HG03439 (cell line): ENCODE data around the gene PPM1F.

Source experiments
- ATAC-seq: cut with Tn5 transposase; IDR thresholded peaks from one replicate; pipeline ENCODE4 v1.9.1; 2021; ENCODE audit warnings: mild to moderate bottlenecking, moderate library complexity; ENCODE audit not compliant: unreplicated experiment

The PPM1F gene, protein sequence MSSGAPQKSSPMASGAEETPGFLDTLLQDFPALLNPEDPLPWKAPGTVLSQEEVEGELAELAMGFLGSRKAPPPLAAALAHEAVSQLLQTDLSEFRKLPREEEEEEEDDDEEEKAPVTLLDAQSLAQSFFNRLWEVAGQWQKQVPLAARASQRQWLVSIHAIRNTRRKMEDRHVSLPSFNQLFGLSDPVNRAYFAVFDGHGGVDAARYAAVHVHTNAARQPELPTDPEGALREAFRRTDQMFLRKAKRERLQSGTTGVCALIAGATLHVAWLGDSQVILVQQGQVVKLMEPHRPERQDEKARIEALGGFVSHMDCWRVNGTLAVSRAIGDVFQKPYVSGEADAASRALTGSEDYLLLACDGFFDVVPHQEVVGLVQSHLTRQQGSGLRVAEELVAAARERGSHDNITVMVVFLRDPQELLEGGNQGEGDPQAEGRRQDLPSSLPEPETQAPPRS

DNA sequence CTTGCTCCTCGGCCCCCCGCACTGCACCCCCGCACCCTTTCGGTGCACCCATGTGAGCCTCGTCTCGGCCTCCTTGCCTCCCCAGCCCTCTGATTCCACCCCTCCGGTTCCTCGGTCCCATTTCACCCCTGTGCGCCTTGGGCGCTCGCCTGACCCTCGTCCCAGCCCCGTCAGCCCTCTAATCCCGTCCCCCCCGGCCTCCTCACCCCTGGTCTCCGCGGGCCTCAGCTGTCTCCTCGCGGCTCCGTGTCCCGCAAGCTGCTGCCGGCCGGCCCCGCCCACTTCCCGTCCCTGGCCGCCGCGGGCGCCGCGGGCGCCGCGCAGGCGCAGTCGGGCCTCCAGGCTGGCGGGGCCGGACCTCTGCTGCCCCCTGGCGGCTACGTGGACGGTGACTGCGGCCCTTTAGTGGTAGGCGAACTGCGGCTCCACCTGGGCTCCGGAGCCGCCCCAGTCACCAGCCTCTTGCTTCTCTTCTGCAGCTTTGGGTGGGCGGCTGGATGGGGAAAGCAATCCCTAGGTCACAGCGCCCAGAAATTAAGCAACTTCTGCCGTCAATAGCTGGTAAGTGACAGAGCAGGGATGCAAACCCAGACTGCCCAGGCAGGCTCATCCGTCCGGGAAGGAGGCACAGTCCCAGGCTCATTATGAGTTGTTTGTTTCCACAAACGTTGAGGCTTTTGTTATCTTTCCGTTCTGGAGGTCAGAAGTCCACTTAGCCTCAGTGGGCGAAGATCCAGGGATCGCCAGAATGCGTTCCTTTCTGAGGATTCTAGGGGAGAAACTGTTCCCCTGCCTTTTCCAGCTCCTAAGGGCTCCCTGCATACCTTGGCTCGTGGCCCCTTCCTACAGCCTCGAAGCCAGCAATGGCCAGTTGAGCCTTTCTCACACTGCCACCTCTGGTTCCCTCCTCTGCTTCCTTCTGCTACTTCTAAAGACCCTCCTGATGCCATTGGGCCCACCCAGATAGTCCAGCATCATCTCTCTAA is at the start of gene PPM1F:
PPM1F (minus strand) TSS at position 263 of the 986 bp plus-strand sequence. CDS start 6,800 bp downstream, outside the sequence.
- peak; percentile 69 for ATAC-seq

DNA sequence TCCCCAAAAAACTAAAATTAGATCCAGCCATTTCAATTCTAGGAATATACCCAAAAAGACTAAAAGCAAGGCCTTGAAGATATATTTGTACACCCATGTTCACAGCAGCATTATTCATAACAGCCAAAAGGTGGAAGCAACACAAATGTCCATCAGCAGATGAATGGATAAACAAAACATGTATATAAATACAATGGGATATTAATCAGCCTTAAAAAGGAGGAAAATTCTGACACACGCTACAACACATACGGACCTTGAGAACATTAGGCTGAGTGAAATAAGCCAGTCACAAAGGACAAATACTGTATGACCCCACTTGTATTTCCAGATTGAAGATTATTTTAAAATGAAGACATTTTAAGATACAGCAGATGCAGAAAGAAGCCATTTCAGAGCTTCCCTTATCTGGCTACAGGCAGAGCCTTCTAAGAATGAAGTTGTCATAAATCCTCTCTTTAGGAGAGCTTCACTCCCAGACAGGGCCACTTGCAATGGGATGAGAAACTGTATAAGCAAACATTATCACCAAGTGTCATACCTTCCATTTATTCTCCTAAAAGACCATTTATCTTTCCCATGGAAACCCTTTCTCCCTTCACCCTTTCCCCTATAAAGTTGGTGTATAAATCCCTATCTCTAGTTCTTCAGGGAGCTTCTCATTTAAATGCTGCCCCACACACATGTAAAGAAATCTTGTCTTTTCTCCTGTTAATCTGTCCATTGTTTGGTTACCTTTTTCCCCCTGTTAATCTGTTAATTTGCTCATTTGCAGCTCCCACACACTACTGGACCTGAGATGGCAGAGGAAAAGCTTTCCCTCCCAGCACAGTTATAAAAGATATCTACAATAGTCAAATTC is 49.2 kb upstream of the PPM1F start:
- no peak for ATAC-seq

DNA sequence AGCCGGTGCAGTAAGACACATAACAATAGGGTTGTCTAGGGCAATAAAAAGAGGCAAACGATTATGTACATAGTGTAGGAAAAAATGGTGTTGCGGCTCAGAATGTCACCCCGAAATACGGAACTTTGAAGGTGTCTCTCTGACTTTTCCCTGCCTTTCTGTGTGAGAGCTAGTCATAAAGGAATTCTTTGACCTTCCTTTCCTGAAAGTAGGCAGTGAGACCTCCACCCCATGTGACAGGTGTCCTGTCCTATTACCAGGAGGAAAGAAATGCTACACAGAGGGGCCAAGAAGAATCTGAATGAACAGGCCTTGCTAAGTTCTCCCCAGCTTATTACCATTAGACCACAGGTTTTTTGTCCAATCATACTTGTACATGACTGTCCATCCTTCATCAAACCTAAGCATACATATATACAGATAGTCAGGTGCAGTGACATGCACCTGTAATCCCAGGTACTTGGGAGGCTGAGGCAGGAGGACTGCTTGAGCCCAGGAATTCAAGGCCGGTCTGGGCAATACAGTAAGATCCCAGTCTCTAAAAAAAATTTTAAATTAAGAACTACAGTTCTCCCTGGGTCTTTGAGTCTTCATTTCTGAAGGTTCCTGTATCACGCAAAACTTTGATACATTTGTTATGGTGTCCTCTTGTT is 46.1 kb upstream of the PPM1F start:
- no peak for ATAC-seq

DNA sequence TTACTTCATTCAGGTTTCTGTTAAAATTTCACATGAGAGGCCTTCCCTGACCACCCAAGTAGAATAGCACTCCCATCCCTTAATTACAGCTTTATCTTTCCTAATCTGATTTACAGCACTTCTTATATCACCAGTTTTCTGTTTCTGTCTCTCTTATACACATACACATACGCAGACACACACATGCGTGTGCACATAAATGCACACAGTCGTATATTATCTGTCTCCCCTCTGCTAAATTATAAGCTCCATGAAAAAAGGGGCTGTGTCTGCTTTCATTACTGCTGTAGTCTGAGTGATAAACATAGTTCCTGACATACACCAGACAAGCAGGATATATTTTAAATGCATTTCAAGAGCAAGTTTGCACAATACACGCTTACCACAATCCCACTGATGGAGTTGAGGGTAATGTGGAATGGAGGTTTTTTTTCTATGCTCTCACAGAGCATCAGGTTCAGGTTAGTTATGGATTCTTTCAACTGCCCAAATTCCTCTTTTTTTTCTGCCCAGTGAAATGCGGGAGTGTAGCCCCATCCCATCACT is 43.6 kb upstream of the PPM1F start:
- no peak for ATAC-seq

DNA sequence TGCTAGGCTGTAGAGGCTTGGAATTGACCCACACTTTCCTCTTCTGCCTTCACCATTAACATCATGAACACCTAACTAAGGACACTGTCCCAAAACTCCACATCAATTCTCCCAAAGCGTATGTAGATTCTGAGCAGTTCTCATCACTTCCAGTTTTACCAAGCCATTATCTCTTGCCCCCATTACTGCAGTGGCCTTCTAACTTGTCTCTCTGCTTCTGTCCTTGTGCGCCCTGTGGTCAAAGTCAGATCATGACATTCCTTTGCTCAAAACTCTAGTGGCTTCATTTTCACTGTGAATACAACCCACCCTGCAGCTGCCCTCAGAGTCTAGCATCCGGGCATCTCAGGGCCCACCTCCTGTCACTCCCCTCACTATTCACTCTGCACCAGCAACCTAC is 43.0 kb upstream of the PPM1F start:
- ATAC-seq: no peak

GRCh38 chr22:21994881-21995444 is 42.3 kb upstream of the PPM1F start:
- no peak for ATAC-seq

DNA sequence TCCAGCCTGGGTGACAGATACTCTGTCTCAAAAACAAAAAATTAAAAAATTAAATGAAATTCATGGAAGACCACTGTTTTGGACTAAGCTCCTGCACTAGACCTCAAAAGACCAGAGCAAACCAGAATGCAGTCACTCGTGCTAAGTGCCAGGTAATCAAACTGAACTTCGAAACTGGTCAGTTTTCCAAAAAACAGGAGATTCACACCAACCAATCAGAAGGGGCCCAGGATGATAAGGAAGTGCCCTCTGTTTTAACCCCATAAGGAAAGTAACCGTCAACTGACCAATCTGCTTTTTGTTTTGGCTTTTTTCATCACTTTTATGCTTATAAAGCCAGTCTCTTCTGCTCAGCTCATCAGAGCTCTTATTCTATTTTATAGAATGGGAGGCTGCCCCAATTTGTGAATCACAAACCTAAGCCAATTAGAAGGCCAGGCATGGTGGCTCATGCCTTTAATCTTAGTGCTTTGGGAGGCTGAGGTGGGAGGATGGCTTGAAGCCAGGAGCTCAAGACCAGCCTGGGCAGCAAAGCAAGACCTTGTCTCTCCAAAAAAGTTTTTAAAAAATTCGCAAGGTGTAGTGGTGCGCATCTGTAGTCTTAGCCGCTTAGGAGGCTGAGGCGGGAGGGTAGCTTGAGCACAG is 40.1 kb upstream of the PPM1F start:
- ATAC-seq: no peak

- ATAC-seq: no peak
Measured at GRCh38 chr22:21991774-21992173, 39.1 kb upstream of the PPM1F start.

GRCh38 chr22:21991304-21991596 is 38.6 kb upstream of the PPM1F start:
- no peak for ATAC-seq

- no peak for ATAC-seq
Measured at GRCh38 chr22:21990445-21991303, 38.0 kb upstream of the PPM1F start.

DNA sequence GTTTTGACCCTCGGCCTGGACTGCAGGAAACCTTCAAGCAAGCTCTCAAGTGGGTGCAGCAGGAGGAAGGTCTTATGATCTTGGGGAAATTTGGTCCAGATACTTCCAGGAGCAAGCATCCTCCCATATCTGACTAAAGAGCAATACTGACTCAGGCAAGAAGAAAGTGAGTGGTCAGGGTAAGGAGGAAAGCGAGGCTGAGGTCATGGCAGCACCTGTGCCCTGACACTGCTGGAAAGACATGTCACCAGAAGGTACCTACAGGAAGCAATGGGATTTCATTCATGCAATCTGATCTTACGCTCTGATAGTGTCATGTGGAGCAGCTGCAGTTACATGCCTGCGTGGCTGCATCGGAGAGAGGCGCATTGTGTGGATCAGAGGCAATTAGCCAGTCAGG is 36.4 kb upstream of the PPM1F start:
- ATAC-seq: no peak

GRCh38 chr22:21985214-21985613 is 32.6 kb upstream of the PPM1F start:
- ATAC-seq: no peak

DNA sequence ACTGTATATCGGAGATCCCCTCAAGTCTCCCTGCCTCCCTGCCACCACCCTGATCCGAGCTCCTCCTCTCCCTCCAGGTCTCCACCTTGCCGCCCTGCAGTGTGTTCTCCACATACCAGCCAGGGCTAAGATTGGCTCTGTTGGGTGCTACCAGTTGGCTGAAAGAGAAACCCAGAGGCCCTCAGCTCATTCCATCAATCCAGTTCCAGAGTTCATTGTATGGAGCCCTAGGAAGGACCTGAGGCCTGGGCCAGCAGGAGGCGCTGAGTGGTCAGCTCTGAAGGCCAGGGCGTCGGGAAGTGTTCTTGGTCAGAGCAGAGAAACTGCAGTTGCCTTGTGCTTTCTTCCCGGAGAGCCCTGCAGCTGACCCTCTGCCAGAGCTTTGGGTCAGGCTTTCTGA is 32.1 kb upstream of the PPM1F start:
- ATAC-seq: no peak

DNA sequence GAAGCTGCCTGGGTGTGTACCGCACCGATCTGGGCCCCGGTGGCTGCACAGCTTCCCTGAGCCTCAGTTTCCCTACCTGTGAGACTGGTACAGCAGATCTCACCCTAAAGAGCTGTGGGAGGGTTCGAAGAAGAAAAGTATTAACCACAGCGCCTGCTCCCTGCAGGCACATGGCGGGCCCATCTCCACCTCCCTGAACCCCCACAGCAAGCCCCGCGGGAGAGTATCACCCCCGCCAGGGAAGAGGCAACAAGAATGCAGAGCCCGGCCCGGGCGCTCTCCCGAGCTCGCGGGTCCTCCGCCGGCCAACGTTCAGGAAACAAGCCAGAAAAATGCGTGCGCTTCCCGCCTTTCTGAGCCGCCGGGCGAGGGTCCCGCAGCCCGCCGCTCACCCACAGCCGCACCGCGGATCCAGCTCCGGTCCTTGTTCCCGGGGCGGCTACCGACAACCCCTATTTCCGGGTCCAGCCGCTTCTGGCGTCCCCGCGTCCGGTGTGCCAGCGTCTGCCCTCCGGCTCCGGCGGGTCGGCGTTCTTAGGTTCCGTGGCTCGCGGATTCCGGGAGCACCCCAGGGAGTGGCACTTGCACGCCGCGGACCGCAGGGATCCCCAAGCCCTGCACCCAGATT is 29.8 kb upstream of the PPM1F start, which contains the start of gene TOP3B:
TOP3B (minus strand) TSS at position 450 of the 628 bp plus-strand sequence. CDS start 7,078 bp downstream, outside the sequence.
- no peak for ATAC-seq

DNA sequence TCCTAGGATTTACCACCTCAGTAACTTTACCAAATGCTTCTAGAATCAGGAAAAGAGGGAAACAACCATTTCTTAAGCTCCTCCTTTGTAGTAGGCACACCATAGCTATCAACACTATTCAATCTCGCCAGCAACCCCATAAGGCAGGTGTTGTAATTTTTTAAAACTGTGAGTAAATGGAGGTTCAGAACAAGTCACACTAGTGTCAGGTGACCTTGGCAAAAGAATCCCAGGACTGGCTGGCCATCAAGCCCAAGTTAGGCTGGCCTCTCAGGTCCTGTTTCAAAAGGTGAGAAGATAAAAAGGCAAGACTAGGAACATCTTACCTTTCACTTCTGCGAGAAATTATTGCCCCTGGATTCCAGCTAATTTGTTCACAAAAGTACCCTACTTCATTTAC is 29.2 kb upstream of the PPM1F start:
- ATAC-seq: no peak

- no peak for ATAC-seq
Measured at GRCh38 chr22:21980547-21980946, 27.9 kb upstream of the PPM1F start.

DNA sequence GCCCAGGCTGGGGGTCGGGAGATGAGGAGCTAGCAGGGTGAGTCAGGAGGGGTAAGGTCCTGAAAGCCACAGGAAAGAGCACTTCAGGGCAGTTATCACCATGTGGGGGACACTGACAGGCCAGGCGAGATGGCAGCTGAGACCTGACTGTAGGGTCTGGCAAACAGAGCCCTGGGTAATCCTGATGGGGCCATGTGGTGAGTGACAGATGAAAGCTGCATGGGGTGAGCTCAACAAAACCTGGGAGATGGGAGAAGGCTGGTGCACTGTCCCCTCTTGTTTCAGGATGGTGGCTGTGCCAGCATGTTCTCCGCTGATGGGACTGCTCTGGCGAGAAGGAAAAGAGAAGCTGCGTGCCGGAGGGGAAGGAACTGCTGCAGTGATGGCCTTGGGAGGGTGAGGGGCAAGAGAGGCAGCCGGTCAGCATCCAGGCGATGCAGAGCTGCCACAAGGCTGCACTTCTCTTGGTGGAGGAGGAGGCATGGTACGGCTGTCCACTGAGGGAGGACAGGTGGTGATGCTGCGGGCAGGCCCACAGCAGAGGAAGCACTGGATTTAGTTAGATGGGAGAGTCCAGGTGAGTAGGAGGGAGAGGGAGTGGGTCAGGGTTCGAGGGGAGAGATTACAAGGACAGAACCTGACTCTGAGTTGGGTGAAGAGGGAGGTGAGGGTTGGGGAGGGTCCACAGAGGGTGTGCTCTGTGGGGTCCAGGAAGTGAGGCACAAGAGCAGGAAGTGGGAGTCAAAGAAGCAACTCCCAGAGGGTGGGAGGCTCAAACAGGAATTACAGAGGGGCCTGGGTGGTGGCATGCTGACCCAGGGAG is 26.1 kb upstream of the PPM1F start:
- no peak for ATAC-seq
